NT2/D1 (cell line): ENCODE data around the gene TELO2.

Source experiments
- SUZ12 ChIP-seq: IDR thresholded peaks from 2 replicates; pipeline ENCODE4 v1.6.1; 2011; ENCODE audit not compliant: insufficient read length, insufficient read depth; ENCODE audit errors: extremely low read depth
- YY1 ChIP-seq: IDR thresholded peaks from 2 replicates; pipeline ENCODE4 v1.6.1; 2011; ENCODE audit not compliant: insufficient read length, insufficient read depth
- ZNF274 ChIP-seq: IDR thresholded peaks from 2 replicates; pipeline ENCODE4 v1.6.1; 2011; ENCODE audit warnings: mild to moderate bottlenecking, low read depth, low read length

DNA sequence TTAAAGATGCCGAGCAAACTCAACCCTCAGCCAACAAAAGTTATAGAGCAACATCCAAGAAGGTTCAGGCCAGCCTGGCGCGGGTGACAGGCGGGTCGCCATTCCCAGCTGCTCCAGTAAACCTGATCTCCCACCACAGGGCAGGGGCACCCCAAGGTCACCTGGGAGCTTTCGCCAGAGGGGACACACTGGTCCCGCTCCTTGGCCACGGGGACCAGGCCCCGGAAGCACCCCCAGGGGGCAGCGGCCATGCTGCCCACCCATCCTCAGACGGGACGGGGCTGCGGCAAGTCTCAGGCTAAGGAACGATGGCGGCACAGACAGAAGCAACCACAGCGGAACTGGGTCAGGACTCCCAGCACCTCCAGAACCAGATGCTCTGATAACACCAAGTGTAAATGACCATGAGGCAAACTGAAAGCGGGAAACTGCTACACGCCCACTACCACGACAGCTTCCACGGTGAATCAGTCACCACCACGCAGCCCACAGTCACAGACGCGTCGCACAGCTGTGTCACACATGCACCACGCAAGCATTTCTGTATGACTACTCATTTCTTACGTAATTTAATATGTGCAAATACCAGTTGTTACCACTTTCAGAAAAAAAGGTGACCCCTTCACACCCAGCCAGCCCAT, 34.7 kb upstream of the TELO2 start:
- TF ChIP-seq ZNF274: no peak
- TF ChIP-seq SUZ12: no peak
- TF ChIP-seq YY1: no peak
